ENCODE measurements around the gene WDR59. TPM values are rescaled to one million over a fixed set of nuclear protein-coding genes. Genes with fewer than 3 reads are reported as not detected.

The WDR59 gene, protein sequence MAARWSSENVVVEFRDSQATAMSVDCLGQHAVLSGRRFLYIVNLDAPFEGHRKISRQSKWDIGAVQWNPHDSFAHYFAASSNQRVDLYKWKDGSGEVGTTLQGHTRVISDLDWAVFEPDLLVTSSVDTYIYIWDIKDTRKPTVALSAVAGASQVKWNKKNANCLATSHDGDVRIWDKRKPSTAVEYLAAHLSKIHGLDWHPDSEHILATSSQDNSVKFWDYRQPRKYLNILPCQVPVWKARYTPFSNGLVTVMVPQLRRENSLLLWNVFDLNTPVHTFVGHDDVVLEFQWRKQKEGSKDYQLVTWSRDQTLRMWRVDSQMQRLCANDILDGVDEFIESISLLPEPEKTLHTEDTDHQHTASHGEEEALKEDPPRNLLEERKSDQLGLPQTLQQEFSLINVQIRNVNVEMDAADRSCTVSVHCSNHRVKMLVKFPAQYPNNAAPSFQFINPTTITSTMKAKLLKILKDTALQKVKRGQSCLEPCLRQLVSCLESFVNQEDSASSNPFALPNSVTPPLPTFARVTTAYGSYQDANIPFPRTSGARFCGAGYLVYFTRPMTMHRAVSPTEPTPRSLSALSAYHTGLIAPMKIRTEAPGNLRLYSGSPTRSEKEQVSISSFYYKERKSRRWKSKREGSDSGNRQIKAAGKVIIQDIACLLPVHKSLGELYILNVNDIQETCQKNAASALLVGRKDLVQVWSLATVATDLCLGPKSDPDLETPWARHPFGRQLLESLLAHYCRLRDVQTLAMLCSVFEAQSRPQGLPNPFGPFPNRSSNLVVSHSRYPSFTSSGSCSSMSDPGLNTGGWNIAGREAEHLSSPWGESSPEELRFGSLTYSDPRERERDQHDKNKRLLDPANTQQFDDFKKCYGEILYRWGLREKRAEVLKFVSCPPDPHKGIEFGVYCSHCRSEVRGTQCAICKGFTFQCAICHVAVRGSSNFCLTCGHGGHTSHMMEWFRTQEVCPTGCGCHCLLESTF
- total RNA-seq, result 16.3 and 21.0 TPM in 2 replicates

DNA sequence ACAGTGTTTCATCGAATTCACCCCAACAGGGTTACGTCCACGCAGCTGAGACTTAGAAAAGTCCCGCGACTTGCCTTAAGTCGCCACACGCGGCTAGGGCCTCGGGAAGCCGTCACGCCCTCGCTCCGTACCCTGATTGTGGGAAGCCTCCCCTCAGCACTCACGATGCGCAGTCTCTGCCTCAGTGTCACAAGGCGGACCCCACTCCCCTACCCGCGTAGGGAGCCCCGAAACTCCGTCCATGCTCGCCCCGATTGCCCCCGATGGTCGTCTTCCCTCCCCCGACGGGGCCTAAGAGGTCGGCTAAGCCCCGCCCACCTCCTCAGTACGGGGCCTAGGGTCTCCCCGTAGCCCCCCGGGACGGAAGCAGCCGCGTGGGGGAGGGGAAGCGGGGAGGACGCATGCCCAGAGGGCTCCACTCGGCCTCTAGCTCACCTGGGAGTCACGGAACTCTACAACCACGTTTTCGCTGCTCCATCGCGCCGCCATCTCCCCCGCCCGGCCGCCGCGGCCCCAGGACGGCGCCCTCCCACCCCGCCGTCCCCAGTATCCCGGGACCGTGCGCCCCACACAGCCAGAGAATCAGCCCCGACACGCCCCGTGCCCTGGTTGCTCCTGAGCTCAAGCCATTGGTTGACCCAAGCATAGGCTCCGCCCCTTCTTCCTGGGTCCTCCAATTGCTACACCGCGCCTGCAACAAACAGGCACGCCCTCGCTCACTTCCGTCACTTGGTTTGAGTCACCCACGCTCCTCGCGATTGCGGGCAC, at the start of gene WDR59:
Gene WDR59 (minus strand): TSS at position 595 of the 768 bp plus-strand sequence. CDS start 106 bp downstream, at position 489.

DNA sequence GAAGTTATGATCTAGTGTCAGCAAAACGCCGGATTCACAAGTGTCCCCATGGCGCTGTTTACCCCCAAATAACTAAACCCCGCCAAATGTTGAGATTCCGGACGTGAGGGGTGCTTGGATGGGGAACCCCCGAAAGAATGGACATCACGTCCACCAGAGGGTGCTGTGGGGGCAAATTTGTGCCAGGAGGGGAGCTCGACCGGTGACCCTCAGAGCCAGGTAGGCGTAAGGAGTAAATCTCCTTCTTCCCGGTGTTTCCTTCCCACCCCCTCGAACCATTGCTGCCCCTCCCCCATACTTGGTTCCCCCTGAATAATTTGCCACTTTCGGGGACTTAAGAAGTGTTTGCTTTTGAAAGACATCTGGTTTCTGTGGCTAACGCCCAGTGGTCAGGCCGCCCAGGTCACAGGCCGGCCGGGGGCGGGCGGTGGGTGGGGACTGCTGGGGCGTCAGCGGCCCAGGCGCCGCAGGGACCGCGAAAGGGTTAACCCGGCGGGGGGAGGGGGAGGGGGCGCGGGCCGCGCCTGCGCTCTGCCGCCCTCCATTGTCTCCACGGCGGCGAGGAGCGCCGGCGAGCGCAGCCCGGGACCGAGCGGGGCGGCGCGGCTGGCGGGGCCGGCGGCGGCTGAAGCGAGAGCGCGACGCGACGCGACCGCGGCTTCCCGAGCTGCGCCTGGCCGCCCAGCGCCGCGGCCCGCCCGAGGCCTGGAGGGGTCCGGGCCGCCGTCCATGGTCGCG, 13.7 kb upstream of the WDR59 start, which contains the start of gene ZNRF1:
Gene ZNRF1 (plus strand): TSS at position 544 of the 738 bp plus-strand sequence. CDS start 648 bp downstream, outside the sequence.

Other genes starting within 250 kb of the WDR59 start
- 1.3 and 1.7 TPM in 2 replicates for gene FA2H, start 210.3 kb downstream of the WDR59 start, total RNA-seq
- gene ZNRF1, start 13.9 kb upstream of the WDR59 start, total RNA-seq, result 31.8 and 34.6 TPM in 2 replicates
- 0.14 and 0.56 TPM in 2 replicates for gene LDHD, start 131.7 kb upstream of the WDR59 start, total RNA-seq
- 5.7 and 8.3 TPM in 2 replicates for gene ZFP1, start 163.4 kb upstream of the WDR59 start, total RNA-seq
- not detected in 2 replicates for gene CTRB2, start 222.0 kb upstream of the WDR59 start, total RNA-seq
- gene CTRB1, start 233.9 kb upstream of the WDR59 start, total RNA-seq, result not detected in 2 replicates

Data from airway epithelial cell (primary cell).